Adipocyte (in vitro differentiated cells): Measurements from ENCODE around the gene HOXB8.

ENCODE experiments used
- DNase-seq: peaks from one replicate; pipeline ENCODE4 v3.0.0-alpha.2; 2015; ENCODE audit warnings: low read depth
- H3K27me3 ChIP-seq: replicated peaks from 2 replicates; pipeline ENCODE4 v1.7.0; 2013; ENCODE audit warnings: mild to moderate bottlenecking, low read length, moderate library complexity; ENCODE audit not compliant: control insufficient read depth, insufficient read depth
- H3K36me3 ChIP-seq: 2 replicates; pipeline ENCODE4 v1.7.0; 2013; ENCODE audit warnings: low read length, mild to moderate bottlenecking, moderate library complexity; ENCODE audit not compliant: control insufficient read depth, insufficient read depth, severe bottlenecking
- H3K4me1 ChIP-seq: 2 replicates; pipeline ENCODE4 v1.7.0; 2013; ENCODE audit warnings: mild to moderate bottlenecking, low read length, moderate library complexity; ENCODE audit not compliant: control insufficient read depth, insufficient read depth
- H3K4me3 ChIP-seq: 2 replicates; pipeline ENCODE4 v1.7.0; 2013; ENCODE audit warnings: mild to moderate bottlenecking, low read length, moderate library complexity
- H3K9ac ChIP-seq: 2 replicates; pipeline ENCODE4 v1.7.0; 2013; ENCODE audit warnings: mild to moderate bottlenecking, low read length, moderate library complexity
- H3K9me3 ChIP-seq: 2 replicates; pipeline ENCODE4 v1.7.0; 2013; ENCODE audit warnings: mild to moderate bottlenecking, low read length, moderate library complexity; ENCODE audit not compliant: control insufficient read depth

Gene HOXB8

GRCh38 chr17:48596000-48596734 is 18.9 kb downstream of the HOXB8 start:
- no peaks in the 10 kb centered on the region for H3K27me3 ChIP-seq
- peaks cover 18% of the 10 kb centered on the region for H3K36me3 ChIP-seq
- DNase-seq: no peak
- H3K9me3 ChIP-seq: no peaks in the 10 kb centered on the region
- peak overlapping the region; percentile 89 for H3K4me3 ChIP-seq
- peak overlapping the region; percentile 96 for H3K9ac ChIP-seq
- peaks cover 38% of the 10 kb centered on the region for H3K4me1 ChIP-seq

- H3K9ac ChIP-seq: peak overlapping the region; percentile 75
- H3K36me3 ChIP-seq: peaks cover 20% of the 10 kb centered on the region
- H3K27me3 ChIP-seq: no peaks in the 10 kb centered on the region
- DNase-seq: no peak
- peak overlapping the region; percentile 89 for H3K4me3 ChIP-seq
- peaks cover 35% of the 10 kb centered on the region for H3K4me1 ChIP-seq
- no peaks in the 10 kb centered on the region for H3K9me3 ChIP-seq
These were observed 19.7 kb downstream of the HOXB8 start for GRCh38 chr17:48595278-48595999.

GRCh38 chr17:48594538-48595277 is 20.4 kb downstream of the HOXB8 start:
- H3K27me3 ChIP-seq: no peaks in the 10 kb centered on the region
- peak overlapping the region; percentile 52 for H3K4me3 ChIP-seq
- peak overlapping the region; percentile 75 for H3K9ac ChIP-seq
- DNase-seq: no peak
- no peaks in the 10 kb centered on the region for H3K9me3 ChIP-seq
- H3K36me3 ChIP-seq: peaks cover 22% of the 10 kb centered on the region
- peaks cover 35% of the 10 kb centered on the region for H3K4me1 ChIP-seq

- Histone ChIP-seq H3K27me3 (no peaks in the 10 kb centered on the region), H3K4me3 (peak overlapping the region; percentile 52), H3K4me1 (peaks cover 32% of the 10 kb centered on the region), H3K9ac (peak overlapping the region; percentile 75), H3K9me3 (no peaks in the 10 kb centered on the region), H3K36me3 (peaks cover 22% of the 10 kb centered on the region)
- DNase-seq: peak; percentile 71
These were observed 21.1 kb downstream of the HOXB8 start for GRCh38 chr17:48593840-48594537.

GRCh38 chr17:48593126-48593829 is 21.8 kb downstream of the HOXB8 start, which contains the start of gene HOXB5:
TSS of gene HOXB5 (minus strand) at chr17:48593779. CDS start at chr17:48593682, 97 bp downstream.
- Histone ChIP-seq H3K4me3 (peak within 1 kb of the TSS; percentile 78), H3K9ac (peak within 1 kb of the TSS; percentile 86), H3K4me1 (peaks cover 28% of the 10 kb centered on the region), H3K27me3 (no peaks in the 10 kb centered on the region), H3K36me3 (peaks cover 22% of the 10 kb centered on the region), H3K9me3 (no peaks in the 10 kb centered on the region)
- no peak for DNase-seq

GRCh38 chr17:48592577-48592976 is 22.5 kb downstream of the HOXB8 start:
- peak overlapping the region; percentile 78 for H3K4me3 ChIP-seq
- H3K9me3 ChIP-seq: no peaks in the 10 kb centered on the region
- peaks cover 34% of the 10 kb centered on the region for H3K4me1 ChIP-seq
- DNase-seq: no peak
- peak overlapping the region; percentile 86 for H3K9ac ChIP-seq
- H3K27me3 ChIP-seq: no peaks in the 10 kb centered on the region
- peaks cover 22% of the 10 kb centered on the region for H3K36me3 ChIP-seq

GRCh38 chr17:48592057-48592514 is 23.0 kb downstream of the HOXB8 start:
- DNase-seq: no peak

GRCh38 chr17:48591255-48592056 is 23.6 kb downstream of the HOXB8 start:
- Histone ChIP-seq H3K4me1 (peaks cover 37% of the 10 kb centered on the region), H3K4me3 (no peak overlapping the region)

More at GRCh38 chr17:48592057-48592514, 23.0 kb downstream of the HOXB8 start:
- H3K4me1 ChIP-seq: peaks cover 37% of the 10 kb centered on the region
- H3K9me3 ChIP-seq: no peaks in the 10 kb centered on the region
- H3K4me3 ChIP-seq: peak overlapping the region; percentile 9
- H3K9ac ChIP-seq: peak overlapping the region; percentile 86
- H3K27me3 ChIP-seq: no peaks in the 10 kb centered on the region
- H3K36me3 ChIP-seq: peaks cover 22% of the 10 kb centered on the region

GRCh38 chr17:48590607-48591161 is 24.4 kb downstream of the HOXB8 start:
- Histone ChIP-seq H3K36me3 (peaks cover 14% of the 10 kb centered on the region), H3K9ac (peak overlapping the region; percentile 63), H3K4me1 (peaks cover 38% of the 10 kb centered on the region), H3K4me3 (no peak overlapping the region), H3K9me3 (no peaks in the 10 kb centered on the region), H3K27me3 (no peaks in the 10 kb centered on the region)
- no peak for DNase-seq

More at GRCh38 chr17:48591255-48592056, 23.6 kb downstream of the HOXB8 start:
- Histone ChIP-seq H3K36me3 (peaks cover 22% of the 10 kb centered on the region), H3K9ac (peak overlapping the region; percentile 37), H3K9me3 (no peaks in the 10 kb centered on the region), H3K27me3 (no peaks in the 10 kb centered on the region)
- no peak for DNase-seq
